ENCODE data around the gene ETV5. TPM values are rescaled to one million over a fixed set of nuclear protein-coding genes. Genes with fewer than 3 reads are reported as not detected.

Gene ETV5
- total RNA-seq: 46.9 and 63.2 TPM in 2 replicates

GRCh38 chr3:186108941-186109865 is at the start of gene ETV5:
TSS of gene ETV5 (minus strand) at chr3:186109089. CDS start at chr3:186105868, 3,221 bp downstream.

Small RNAs within 50 kb of the gene (small RNA-seq; reads per million reads assigned to genes)
- not detected for gene RF00017

Other genes with a start within 250 kb of the ETV5 start
- 307 and 333 TPM in 2 replicates for gene TRA2B, start 171.1 kb downstream of the ETV5 start, total RNA-seq